Measurements from ENCODE around the gene EXOSC1. TPM values are rescaled to one million over a fixed set of nuclear protein-coding genes. Genes with fewer than 3 reads are reported as not detected.
A peak's percentile ranks its signal among the peaks of the same experiment; 100 is the strongest.
"Not testable (repeated sequence)": the region's sequence is repeated elsewhere in the genome, so short reads cannot be mapped to it uniquely, and the experiment has no call there.

The EXOSC1 gene
- polyA plus RNA-seq, 5 donors = 34.8 to 40.6 (median 39.0) TPM

DNA sequence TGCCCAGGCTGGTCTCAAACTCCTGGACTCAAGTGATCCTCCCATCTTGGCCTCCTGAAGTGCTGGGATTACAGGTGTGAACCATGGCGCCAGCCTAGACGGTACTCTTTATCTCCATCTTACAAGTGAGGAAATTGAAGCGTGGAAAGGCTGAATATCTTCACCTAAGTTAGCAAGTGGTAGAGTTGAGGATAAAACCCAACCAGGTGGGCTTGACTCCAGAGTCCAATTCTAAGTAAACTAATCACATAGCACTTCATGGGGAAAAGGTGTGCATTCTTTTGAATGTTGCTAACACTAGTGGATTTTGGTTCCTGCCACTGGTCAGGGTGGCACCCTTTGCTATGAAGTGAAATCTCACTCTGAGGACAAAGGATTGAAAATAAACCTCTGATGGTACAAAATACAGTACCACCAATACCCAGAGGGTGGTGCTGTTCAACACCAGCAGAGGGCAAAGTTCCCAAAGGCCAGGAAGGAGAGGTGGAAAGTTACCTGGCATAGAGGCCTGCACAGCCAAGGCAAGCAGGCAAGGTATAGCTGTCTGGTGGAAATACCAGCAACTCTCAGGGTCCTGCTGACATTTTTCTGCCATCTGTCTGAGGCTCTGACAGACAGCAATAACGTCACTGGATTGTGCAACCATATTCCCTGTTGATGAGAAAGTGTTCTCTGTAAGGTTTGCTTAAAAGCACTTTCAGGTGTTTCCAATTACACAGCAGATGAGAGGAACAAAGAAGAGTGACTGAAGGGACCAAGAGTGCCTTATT is 17.7 kb upstream of the EXOSC1 start:
- DNase-seq = peak; percentile 20 to 26

- DNase-seq = no peak
Observed at GRCh38 chr10:97462309-97462708, 16.5 kb upstream of the EXOSC1 start.

- no peak for DNase-seq
Observed at GRCh38 chr10:97459933-97460332, 14.1 kb upstream of the EXOSC1 start.

DNA sequence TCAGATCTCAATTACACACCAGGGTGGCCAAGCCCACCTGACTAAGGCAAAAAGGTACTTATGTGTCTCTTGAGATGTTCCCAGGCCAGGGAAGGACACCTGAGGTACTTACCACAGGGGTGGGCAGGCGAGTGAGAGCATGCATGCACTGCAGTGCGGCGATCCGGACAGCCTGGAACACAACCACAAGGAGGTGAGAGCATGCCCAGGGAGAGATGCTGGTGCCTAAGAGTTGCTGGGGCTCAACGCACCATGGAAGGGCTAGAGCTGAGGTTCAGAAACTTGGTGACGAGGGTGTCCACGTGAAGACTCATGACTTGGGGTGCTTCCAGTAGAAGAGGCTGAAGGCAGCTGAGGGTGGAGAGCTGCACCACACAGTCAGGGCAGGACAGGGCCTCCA is 13.3 kb upstream of the EXOSC1 start:
- DNase-seq = no peak

GRCh38 chr10:97456686-97457065 is 10.9 kb upstream of the EXOSC1 start:
- DNase-seq = no peak

DNA sequence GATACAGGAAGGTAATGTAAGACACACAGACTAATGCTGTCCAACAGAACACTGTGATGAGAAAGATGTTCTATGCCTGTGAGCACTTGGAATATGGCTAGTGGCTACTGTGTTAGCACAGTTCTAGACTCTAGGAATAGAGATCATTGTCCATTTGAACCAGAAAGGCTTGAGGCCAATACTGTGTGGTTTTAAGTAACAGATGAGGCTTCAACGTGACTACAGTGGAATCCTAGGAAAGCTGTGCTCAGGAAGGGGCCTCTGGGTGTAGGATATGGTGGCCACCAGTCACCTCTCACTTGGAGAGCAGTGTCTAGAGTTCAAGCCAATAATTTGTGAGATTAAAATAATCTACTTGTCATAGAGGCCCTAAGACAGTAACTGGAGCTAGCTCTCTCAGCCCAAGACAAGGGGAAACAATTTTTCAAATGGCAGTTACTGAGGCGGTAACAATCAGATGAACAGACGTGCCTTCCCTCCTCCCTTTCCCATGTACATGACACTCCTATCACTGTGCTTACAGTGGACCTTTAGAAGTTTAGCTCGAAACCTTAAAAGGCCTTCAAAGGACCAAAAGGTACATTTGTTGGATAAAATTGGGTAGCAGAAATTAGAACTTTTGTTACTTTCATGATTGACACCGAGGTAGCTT is 10.4 kb upstream of the EXOSC1 start:
- DNase-seq = no peak

DNA sequence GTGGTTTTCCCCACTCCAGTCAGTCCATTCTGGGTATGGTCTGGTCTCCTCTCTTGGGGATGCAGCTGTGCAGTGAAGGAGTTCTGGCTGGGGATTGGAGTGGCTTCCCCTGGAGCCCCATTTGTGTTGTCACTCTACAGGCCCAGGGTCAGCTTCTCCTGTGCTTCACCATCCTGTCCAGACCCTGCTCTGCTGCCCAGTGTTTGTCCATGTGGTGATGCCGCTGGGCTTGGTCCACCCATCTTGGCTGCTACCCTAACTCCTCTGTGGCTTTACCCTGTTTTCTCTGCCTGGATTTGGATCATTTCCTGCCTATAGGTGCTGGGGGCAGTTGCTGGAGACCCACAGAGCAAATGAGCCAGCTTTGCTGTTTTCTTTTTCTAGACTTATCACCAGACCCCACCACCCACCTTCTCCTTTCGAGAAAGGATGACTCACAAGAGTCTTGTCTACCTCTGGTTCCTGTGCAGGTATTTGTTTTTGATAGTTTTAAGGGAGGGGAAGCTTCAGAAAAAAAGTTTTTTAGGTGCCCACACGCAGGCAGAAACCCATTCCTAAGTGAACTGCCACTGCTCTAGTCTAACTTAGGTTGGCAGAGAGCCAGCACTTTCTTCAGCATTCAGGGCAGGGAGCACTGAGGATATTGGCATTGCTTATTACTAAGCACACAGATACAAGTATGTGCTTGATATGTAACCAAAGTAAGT is 8.7 kb upstream of the EXOSC1 start:
- peak; percentile 45 to 51 for DNase-seq

DNA sequence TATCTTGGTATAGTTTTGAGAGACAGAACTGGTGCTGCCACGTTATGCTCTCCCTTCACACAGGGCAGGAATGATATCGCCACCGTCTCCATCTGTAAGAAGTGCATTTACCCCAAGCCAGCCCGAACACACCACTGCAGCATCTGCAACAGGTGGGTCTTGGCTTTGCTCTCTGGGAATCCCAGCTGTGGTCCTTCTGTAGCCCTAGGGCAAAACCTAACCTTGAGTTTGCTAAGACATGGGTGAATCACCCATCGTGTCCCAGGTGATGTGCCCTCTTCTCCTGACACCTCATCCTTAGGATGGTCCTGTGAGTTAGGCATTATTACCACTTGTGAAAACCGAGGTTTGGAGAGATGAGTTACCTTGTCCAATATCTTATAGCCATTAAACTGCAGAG is 6.5 kb upstream of the EXOSC1 start:
- no peak for DNase-seq

DNA sequence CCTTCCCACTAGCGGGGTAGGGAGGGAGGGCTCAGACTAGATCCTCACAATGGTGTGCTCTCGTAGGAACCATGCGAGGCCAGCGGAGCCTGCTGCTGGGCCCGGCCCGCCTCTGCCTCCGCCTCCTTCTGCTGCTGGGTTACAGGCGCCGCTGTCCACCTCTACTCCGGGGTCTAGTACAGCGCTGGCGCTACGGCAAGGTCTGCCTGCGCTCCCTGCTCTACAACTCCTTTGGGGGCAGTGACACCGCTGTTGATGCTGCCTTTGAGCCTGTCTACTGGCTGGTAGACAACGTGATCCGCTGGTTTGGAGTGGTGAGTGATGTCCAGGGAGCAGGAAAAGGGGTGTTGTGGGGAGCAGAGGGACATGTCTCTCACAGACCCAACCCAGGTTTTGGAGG is 5.8 kb upstream of the EXOSC1 start:
- no peak for DNase-seq

GRCh38 chr10:97450828-97451227 is 5.0 kb upstream of the EXOSC1 start:
- DNase-seq = no peak

DNA sequence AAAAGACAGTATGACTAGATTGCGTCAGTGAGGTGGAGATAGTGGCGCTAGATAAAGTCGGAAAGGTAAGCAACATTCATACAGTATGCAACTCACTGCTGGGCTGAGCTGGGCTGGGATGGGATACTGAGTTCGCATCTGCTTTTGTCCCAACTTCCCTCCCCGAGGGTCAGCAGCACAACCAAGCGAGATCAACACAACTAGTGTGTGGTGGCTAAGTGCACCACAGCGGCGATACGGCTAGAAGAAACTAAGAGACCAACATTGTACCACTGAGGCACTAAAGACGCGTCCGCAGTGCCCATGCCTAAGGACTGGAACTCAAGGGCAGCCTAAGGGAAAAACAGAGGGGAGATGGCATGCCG is 467 bp downstream of the EXOSC1 start:
- DNase-seq = no peak

DNA sequence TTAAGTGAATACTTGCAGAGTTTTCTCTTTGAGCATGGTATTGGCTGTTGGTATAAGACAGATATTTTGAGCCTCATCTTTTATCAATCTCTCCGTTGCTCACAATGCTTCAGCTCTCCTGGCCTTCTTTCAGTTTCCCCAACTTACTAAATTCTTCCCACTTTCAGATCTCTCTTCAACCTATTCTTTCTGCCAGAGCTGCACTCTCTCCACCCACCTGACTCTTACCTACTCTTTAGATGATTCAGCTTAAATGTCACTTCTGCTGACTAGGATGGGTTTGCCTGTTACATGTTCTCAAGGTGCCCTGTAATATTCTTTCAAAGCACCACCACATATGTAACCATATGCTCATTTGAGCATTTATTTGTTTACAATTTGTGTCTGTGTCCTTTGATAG is 1.6 kb downstream of the EXOSC1 start:
- no peak for DNase-seq

GRCh38 chr10:97442277-97442676 is 3.5 kb downstream of the EXOSC1 start:
- DNase-seq = no peak

- DNase-seq = no peak
Observed at GRCh38 chr10:97435211-97435610, 10.6 kb downstream of the EXOSC1 start.

- no peak for DNase-seq
Observed at GRCh38 chr10:97434557-97434956, 11.2 kb downstream of the EXOSC1 start.

DNA sequence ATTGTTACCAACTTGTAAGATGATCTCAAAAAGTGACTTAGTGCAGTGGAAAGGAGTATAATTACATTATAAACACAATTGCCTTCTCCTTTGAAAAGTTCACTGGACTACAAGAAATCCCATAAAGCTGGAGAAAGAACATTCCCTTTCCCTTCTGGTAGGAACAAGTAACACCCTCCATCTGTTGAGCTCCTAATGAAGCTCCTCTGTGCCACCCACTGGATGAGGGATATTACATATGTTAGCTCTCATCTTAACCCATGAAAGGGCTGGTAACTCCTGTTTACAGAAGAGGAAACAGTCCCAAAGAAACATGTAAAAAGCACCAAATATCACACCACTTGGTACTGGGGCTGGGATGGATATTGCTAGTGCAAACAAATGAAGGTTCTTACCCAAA is 11.8 kb downstream of the EXOSC1 start:
- DNase-seq = no peak

DNA sequence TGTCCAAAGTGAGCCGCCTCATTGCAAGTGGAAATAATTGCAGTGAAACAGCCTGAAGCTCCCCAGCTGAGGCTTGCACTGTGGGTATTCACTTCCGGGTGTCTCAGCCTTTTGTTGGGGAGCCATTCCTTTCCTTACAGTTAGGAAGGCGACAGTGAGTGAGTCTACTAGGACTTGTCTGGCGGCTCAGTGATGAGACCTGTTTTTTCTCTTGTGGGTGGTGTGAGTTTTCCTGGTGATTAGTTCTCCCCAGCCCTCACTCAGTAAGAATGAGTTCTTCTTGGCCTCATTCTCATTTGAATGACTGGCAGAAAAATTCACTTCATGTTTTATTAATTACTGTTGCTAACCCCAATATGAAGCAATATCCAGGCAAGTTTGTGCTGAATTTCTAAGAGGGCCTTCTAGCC is 17.2 kb downstream of the EXOSC1 start:
- DNase-seq = no peak

DNA sequence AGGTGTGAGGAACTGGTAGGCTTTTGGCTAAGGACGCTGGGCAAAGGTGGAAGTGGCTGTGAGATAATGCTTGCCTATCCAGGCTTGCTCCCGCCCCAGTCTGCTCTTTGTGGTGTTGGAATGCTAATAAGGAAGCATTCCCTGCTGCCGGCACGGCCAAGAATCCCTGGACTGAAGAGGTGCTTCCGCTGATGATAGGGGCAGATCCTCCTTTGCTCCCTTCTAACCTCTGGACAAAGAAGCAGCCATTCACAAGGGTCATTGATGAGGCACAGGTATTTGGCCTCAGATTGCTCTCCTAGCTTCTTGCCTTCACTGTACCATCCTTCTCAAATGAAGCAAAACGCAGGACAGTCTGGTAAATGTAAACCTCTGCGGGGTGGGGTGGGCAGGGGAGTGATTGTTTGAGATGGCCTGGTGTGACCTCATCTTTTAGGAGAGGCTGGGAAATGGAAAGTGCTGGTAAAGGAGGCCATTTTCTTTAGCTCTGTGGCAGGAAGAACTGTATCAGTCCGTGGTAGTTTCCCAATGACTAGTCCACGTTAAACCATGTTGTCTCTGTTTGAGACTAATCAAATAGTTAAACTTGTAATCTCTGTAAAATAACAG is 18.1 kb downstream of the EXOSC1 start:
- DNase-seq = no peak

DNA sequence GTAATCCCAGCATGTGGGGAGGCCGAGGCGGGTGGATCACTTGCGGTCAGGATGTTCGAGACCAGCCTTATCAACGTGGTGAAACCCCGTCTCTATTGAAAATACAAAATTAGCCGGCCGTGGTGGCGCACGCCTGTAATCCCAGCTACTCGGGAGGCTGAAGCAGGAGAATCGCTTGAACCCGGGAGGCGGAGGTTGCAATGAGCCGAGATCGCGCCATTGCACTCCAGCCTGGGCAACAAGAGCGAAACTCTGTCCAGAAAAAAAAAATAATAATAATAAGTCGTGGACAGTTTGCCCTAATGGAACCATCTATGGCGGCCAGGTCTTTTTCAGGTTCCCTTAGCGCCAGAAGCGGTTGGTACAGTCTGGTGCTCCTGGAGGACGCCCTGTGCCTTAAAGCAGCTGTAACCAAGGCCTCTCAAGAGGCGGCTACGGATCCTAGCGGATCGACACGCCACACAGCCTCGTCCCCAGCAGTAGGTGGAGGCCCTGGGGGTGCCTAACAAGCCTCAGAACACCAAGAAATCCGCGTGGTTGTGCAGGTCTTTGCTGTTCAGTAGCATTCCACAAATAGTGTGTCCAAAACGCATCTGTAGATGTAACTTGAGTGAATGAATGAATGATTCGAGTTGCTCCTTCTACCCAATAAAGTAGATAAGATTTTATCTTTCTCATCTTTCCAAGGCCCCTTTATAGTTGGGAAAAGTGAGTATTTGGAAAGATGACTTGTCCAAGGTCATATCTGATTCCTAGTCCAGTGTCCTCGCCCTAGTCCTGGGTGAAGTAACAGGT is 18.8 kb downstream of the EXOSC1 start:
- DNase-seq = no peak

DNA sequence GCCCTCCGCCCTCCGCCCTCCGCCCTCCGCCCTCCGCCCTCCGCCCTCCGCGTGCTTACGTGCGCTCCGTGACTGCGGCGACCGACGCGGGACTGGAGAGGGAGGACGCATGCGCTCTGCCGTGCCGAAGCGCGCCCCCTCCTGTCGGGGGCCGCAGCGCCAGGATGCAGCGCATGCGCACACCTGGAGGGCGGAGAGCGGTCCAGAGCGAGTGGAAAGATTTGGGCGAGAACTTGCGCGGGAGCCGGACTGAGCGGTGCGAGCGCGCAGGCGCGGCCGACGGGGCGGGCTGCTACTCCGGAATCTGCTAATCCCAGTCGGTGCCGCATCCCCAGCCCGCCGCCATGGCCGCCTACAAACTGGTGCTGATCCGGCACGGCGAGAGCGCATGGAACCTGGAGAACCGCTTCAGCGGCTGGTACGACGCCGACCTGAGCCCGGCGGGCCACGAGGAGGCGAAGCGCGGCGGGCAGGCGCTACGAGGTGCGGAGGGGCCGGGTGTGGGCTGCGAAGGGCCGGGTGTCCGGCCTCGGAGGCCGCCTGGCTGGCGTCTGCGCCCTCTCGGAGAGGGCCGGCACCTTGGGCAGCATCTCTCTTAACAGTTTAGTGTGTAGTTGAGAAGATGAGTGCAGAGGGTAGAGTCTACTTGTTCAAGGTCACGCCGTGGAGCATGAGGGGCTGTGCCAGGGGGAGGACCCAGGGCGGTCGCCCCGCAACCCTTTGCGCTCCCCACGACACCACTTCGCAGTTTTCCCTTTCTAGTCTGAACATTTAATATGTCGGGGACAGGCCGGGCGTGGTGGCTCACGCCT is 19.6 kb downstream of the EXOSC1 start, which contains the start of gene PGAM1:
Gene PGAM1, plus strand, starts transcription at position 228 of the 812 bp plus-strand sequence. Its CDS starts 117 bp downstream, at position 345.
- DNase-seq = peak; percentile 98 to 99

GRCh38 chr10:97423757-97424098 is 22.1 kb downstream of the EXOSC1 start:
- not testable (repeated sequence) for DNase-seq

All from right lung (tissue), 5 donors.